Panc1 (cell line): ENCODE measurements around the gene SEC31A. TPM values are rescaled to one million over a fixed set of nuclear protein-coding genes. Genes with fewer than 3 reads are reported as not detected.

Experiments used
- ATAC-seq: fragments of 200-7000 bp; cut with Tn5 transposase; 2 replicates; pipeline ENCODE4 v1.9.1; 2020; ENCODE audit warnings: mild to moderate bottlenecking, moderate library complexity
- BruUV-seq: library from RNA; stranded (reverse); fragments of 400-500 nt; replicated peaks from 2 replicates; lab custom pipeline; 2021; lab: Mats Ljungman, UMichigan
- CTCF ChIA-PET: fragments of 300-600 bp; sonication (Branson Sonifier 250); formaldehyde crosslinking; loops from one replicate; lab custom pipeline; 2022; ENCODE audit warnings: antibody characterized with exemption; lab: Charles Lee
- POLR2A ChIA-PET: fragments of 300-600 bp; sonication (Branson Sonifier 250); formaldehyde crosslinking; loops from one replicate; lab custom pipeline; 2022; ENCODE audit warnings: antibody characterized with exemption; lab: Charles Lee
- DNase-seq: peaks from one replicate; pipeline ENCODE4 v3.0.0-alpha.2; 2010; ENCODE audit warnings: low read depth, low spot score
- H3K27ac ChIP-seq: 2 replicates; pipeline ENCODE4 v1.5.1; 2011; ENCODE audit warnings: mild to moderate bottlenecking, low read length, inconsistent platforms
- H3K27me3 ChIP-seq: fragments of 200-500 bp; sonication (Bioruptor generic); 2 replicates; pipeline ENCODE4 v1.6.0; 2014; ENCODE audit warnings: low read length, inconsistent platforms; ENCODE audit not compliant: control insufficient read depth, insufficient read depth
- H3K36me3 ChIP-seq: fragments of 200-500 bp; sonication (Bioruptor generic); 2 replicates; pipeline ENCODE4 v1.5.1; 2014; ENCODE audit warnings: inconsistent platforms, mild to moderate bottlenecking, low read length, moderate library complexity; ENCODE audit not compliant: control insufficient read depth, insufficient read depth
- H3K4me1 ChIP-seq: 2 replicates; pipeline ENCODE4 v1.5.1; 2011; ENCODE audit warnings: inconsistent platforms, mild to moderate bottlenecking, low read length, moderate library complexity; ENCODE audit not compliant: control insufficient read depth, insufficient read depth
- H3K4me3 ChIP-seq, 2 experiments: 2 replicates each; pipeline ENCODE4 v1.5.1; 2011 to 2012; ENCODE audit warnings: low read depth in 2 of 2, low read length in 2 of 2, mild to moderate bottlenecking in 2 of 2, inconsistent platforms in 1 of 2, moderate library complexity in 1 of 2
- H3K9me3 ChIP-seq: fragments of 200-500 bp; sonication (Bioruptor generic); 2 replicates; pipeline ENCODE4 v1.5.1; 2014; ENCODE audit warnings: low read depth, mild to moderate bottlenecking, inconsistent platforms, low read length, moderate library complexity; ENCODE audit not compliant: control insufficient read depth, insufficient read depth
- CTCF ChIP-seq: fragments of 450-650 bp; IDR thresholded peaks from 2 replicates; pipeline ENCODE4 v1.5.1; 2017; ENCODE audit warnings: mild to moderate bottlenecking
- POLR2AphosphoS5 ChIP-seq: IDR thresholded peaks from 2 replicates; pipeline ENCODE4 v1.6.1; 2012; ENCODE audit warnings: mild to moderate bottlenecking, low read depth, low read length, moderate library complexity
- SIN3A ChIP-seq: IDR thresholded peaks from 2 replicates; pipeline ENCODE4 v1.6.1; 2012; ENCODE audit warnings: low read depth, mild to moderate bottlenecking, low read length, moderate library complexity, borderline replicate concordance; ENCODE audit not compliant: insufficient read depth
- TCF7L2 ChIP-seq: IDR thresholded peaks from 2 replicates; pipeline ENCODE4 v1.6.1; 2011; ENCODE audit warnings: mild to moderate bottlenecking, low read depth, low read length, inconsistent platforms
- in situ Hi-C: cut with HindIII; loops from 2 replicates; pipeline ENCODE4 v1.10.0; 2016; ENCODE audit warnings: low sequenced_read_pairs, low pct_unique_long_range_greater_than_20kb
- intact Hi-C: fragments of 100-400 bp; cut with micrococcal nuclease; formaldehyde crosslinking; loops from one replicate; pipeline ENCODE4 v1.10.0; 2022; ENCODE audit not compliant: unreplicated experiment
- total RNA-seq: library from RNA; stranded (reverse); gene quantifications from one replicate; pipeline ENCODE4 v1.2.1, GENCODE V29; 2021; ENCODE audit not compliant: unreplicated experiment
- TF ChIP-seq, protein P1 (sequence below), 2 experiments: IDR thresholded peaks; 2 replicates each; pipeline ENCODE4 v1.6.1; 2011 to 2012; ENCODE audit warnings: low read depth in 2 of 2, control low read depth in 1 of 2, low read length in 1 of 2, mild to moderate bottlenecking in 1 of 2, moderate library complexity in 1 of 2; ENCODE audit not compliant: insufficient read depth in 1 of 2

Gene SEC31A
- total RNA-seq, 1 experiment from 2014 or later, result 107 TPM

- ChIA-PET CTCF (no interaction called here), POLR2A (no interaction called here)
- Histone ChIP-seq H3K36me3 (peaks cover 40% of the 10 kb centered on the region), H3K27ac (no peak overlapping the region), H3K4me1 (no peaks in the 10 kb centered on the region), H3K9me3 (no peaks in the 10 kb centered on the region), H3K4me3 (no peak overlapping the region), H3K27me3 (no peaks in the 10 kb centered on the region)
- TF ChIP-seq, protein P1, sequence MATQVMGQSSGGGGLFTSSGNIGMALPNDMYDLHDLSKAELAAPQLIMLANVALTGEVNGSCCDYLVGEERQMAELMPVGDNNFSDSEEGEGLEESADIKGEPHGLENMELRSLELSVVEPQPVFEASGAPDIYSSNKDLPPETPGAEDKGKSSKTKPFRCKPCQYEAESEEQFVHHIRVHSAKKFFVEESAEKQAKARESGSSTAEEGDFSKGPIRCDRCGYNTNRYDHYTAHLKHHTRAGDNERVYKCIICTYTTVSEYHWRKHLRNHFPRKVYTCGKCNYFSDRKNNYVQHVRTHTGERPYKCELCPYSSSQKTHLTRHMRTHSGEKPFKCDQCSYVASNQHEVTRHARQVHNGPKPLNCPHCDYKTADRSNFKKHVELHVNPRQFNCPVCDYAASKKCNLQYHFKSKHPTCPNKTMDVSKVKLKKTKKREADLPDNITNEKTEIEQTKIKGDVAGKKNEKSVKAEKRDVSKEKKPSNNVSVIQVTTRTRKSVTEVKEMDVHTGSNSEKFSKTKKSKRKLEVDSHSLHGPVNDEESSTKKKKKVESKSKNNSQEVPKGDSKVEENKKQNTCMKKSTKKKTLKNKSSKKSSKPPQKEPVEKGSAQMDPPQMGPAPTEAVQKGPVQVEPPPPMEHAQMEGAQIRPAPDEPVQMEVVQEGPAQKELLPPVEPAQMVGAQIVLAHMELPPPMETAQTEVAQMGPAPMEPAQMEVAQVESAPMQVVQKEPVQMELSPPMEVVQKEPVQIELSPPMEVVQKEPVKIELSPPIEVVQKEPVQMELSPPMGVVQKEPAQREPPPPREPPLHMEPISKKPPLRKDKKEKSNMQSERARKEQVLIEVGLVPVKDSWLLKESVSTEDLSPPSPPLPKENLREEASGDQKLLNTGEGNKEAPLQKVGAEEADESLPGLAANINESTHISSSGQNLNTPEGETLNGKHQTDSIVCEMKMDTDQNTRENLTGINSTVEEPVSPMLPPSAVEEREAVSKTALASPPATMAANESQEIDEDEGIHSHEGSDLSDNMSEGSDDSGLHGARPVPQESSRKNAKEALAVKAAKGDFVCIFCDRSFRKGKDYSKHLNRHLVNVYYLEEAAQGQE (IDR thresholded peaks at IDR 0.05; ENCODE audit: insufficient read depth in 1 of 2, low read depth in 2 of 2, low read length in 1 of 2), result no peak
- TF ChIP-seq CTCF, result no peak
- TF ChIP-seq SIN3A, result no peak
- TF ChIP-seq TCF7L2, result no peak
- no peak for TF ChIP-seq POLR2AphosphoS5
- DNase-seq (no peak), ATAC-seq (no peak)
- BruUV-seq, result no TSS peak
- in situ Hi-C loops, result no loop called here
- intact Hi-C loops, result no loop called here
Observed at GRCh38 chr4:82850684-82851083, 40.3 kb downstream of the SEC31A start.

GRCh38 chr4:82848706-82849105, 42.2 kb downstream of the SEC31A start:
- no peak overlapping the region for H3K4me3 ChIP-seq
- H3K4me1 ChIP-seq, result no peaks in the 10 kb centered on the region
- TF ChIP-seq TCF7L2 (no peak), CTCF (no peak), POLR2AphosphoS5 (no peak), SIN3A (no peak)
- TF ChIP-seq, protein P1 (IDR thresholded peaks at IDR 0.05; ENCODE audit: insufficient read depth in 1 of 2, low read depth in 2 of 2, low read length in 1 of 2), result no peak
- ATAC-seq, result no peak
- H3K9me3 ChIP-seq, result no peaks in the 10 kb centered on the region
- intact Hi-C loops (no loop called here), in situ Hi-C loops (no loop called here)
- no peak for DNase-seq
- peaks cover 42% of the 10 kb centered on the region for H3K36me3 ChIP-seq
- ChIA-PET CTCF (no interaction called here), POLR2A (no interaction called here)
- no TSS peak for BruUV-seq
- H3K27ac ChIP-seq, result no peak overlapping the region
- H3K27me3 ChIP-seq, result no peaks in the 10 kb centered on the region
